GM12892 (cell line): ENCODE data around the gene IER5.

Experiments
- POLR2A ChIP-seq: IDR thresholded peaks from 2 replicates; pipeline ENCODE4 v1.6.1; 2011; ENCODE audit warnings: low read depth, low read length, control low read depth
- POLR2AphosphoS5 ChIP-seq: IDR thresholded peaks from 2 replicates; pipeline ENCODE4 v1.6.1; 2011; ENCODE audit warnings: low read depth, low read length, control low read depth
- TAF1 ChIP-seq: IDR thresholded peaks from 2 replicates; pipeline ENCODE4 v1.6.1; 2011; ENCODE audit warnings: low read depth, mild to moderate bottlenecking, control low read depth, low read length, borderline replicate concordance

DNA sequence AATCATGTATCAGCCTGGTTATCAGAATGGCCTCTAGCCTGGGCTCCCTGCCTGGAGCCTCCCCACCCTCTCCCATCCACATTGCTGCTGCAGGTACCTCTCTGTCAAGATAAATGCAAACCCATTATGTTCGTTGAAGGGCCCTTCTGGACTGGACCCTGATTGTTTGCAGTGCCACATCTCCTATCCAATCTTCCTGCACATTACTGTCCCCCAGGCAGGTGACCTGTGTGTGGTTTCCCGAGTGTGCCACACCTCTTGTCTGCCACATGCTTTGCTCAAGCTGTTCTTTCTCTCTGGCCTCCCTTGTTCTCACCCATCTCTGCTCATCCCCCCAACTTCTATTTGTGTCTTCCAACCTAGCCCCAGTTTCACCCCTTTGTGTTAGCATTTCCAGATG lies 32.4 kb downstream of the IER5 start:
- TF ChIP-seq POLR2AphosphoS5 (no peak), TAF1 (no peak), POLR2A (no peak)
